Measurements from ENCODE around the gene ZNF277.

DNA sequence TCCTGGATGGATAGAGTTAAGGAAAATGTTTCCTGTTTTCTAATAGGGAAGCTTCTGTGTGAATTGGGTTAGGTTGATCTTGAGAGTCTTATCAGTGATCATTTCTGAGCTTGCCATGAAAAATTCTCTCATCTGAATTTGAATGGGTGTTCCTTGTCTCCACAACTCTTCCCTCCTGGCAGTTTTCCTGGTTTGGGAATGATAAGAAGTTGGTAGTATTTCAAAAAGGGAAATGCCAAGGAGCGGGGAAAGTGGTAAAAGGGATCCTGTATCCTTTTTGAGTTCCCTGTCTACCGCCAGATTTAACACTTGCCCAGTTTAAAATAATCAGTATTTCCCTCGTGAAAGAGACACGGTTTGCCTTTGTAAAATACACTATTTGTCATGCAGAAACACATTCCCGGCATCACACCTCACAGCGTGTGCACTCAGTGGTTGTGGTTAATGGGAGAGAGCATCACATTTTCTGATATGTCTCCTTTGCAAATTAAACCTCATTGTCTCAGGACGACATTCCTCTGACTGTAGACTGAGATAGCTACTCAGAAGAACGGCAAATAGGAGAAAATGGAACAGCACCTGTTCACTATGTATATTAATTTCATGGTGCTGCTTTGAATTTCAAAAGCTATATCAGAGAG is 130.6 kb downstream of the ZNF277 start:
- TF ChIP-seq POLR2AphosphoS5 (IDR thresholded peaks at IDR 0.05), result no peak
- TF ChIP-seq, protein P1, sequence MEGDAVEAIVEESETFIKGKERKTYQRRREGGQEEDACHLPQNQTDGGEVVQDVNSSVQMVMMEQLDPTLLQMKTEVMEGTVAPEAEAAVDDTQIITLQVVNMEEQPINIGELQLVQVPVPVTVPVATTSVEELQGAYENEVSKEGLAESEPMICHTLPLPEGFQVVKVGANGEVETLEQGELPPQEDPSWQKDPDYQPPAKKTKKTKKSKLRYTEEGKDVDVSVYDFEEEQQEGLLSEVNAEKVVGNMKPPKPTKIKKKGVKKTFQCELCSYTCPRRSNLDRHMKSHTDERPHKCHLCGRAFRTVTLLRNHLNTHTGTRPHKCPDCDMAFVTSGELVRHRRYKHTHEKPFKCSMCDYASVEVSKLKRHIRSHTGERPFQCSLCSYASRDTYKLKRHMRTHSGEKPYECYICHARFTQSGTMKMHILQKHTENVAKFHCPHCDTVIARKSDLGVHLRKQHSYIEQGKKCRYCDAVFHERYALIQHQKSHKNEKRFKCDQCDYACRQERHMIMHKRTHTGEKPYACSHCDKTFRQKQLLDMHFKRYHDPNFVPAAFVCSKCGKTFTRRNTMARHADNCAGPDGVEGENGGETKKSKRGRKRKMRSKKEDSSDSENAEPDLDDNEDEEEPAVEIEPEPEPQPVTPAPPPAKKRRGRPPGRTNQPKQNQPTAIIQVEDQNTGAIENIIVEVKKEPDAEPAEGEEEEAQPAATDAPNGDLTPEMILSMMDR (IDR thresholded peaks at IDR 0.05), result no peak
